ENCODE data around the gene PPARA.

PPARA gene

GRCh38 chr22:46119729-46120419 lies 30.5 kb upstream of the PPARA start:
- no peak for DNase-seq
- H3K27ac Mint-ChIP-seq, result no peak overlapping the region

GRCh38 chr22:46120420-46120737 lies 29.9 kb upstream of the PPARA start:
- Mint-ChIP-seq H3K27ac (no peak overlapping the region), H3K36me3 (no peaks in the 10 kb centered on the region), H3K27me3 (no peaks in the 10 kb centered on the region), H3K4me3 (no peak overlapping the region), H3K4me1 (peaks cover 7 to 12% of the 10 kb centered on the region in 2 donors), H3K9me3 (no peaks in the 10 kb centered on the region)
- DNase-seq, result no peak
- ATAC-seq (replicated peaks), result no peak

More at GRCh38 chr22:46119729-46120419, 30.5 kb upstream of the PPARA start:
- H3K9me3 Mint-ChIP-seq, result no peaks in the 10 kb centered on the region
- H3K36me3 Mint-ChIP-seq, result peaks cover 2 to 3% of the 10 kb centered on the region in 2 donors
- no peaks in the 10 kb centered on the region for H3K27me3 Mint-ChIP-seq
- H3K4me3 Mint-ChIP-seq, result no peak overlapping the region
- no peak for ATAC-seq (replicated peaks)
- H3K4me1 Mint-ChIP-seq, result peaks cover 10 to 17% of the 10 kb centered on the region in 2 donors

- no peak for ATAC-seq (replicated peaks)
- Mint-ChIP-seq H3K36me3 (no peaks in the 10 kb centered on the region), H3K9me3 (no peaks in the 10 kb centered on the region), H3K27me3 (no peaks in the 10 kb centered on the region), H3K27ac (no peak overlapping the region), H3K4me1 (peaks cover 7% of the 10 kb centered on the region in 2 donors), H3K4me3 (no peak overlapping the region)
- no peak for DNase-seq
Observed at GRCh38 chr22:46121079-46121478, 29.2 kb upstream of the PPARA start.

GRCh38 chr22:46121523-46122287 lies 28.6 kb upstream of the PPARA start:
- ATAC-seq (replicated peaks) (no peak), DNase-seq (no peak)
- no peaks in the 10 kb centered on the region for H3K36me3 Mint-ChIP-seq
- no peaks in the 10 kb centered on the region for H3K9me3 Mint-ChIP-seq
- H3K4me1 Mint-ChIP-seq, result peaks cover 3 to 5% of the 10 kb centered on the region in 2 donors
- no peaks in the 10 kb centered on the region for H3K27me3 Mint-ChIP-seq
- H3K27ac Mint-ChIP-seq, result no peak overlapping the region
- no peak overlapping the region for H3K4me3 Mint-ChIP-seq

GRCh38 chr22:46122511-46122971 lies 27.8 kb upstream of the PPARA start:
- Mint-ChIP-seq H3K27ac (no peak overlapping the region), H3K27me3 (no peaks in the 10 kb centered on the region), H3K9me3 (no peaks in the 10 kb centered on the region), H3K4me1 (peaks cover 0 to 3% of the 10 kb centered on the region in 2 donors), H3K4me3 (no peak overlapping the region), H3K36me3 (no peaks in the 10 kb centered on the region)
- DNase-seq (peak; percentile 47), ATAC-seq (replicated peaks) (peak; percentile 83 to 84)

- Mint-ChIP-seq H3K27me3 (no peaks in the 10 kb centered on the region), H3K4me3 (no peak overlapping the region), H3K27ac (no peak overlapping the region), H3K9me3 (no peaks in the 10 kb centered on the region), H3K36me3 (no peaks in the 10 kb centered on the region), H3K4me1 (peaks cover 1 to 3% of the 10 kb centered on the region in 2 donors)
- peak in 1 of 2 donors; percentile 18 for ATAC-seq (replicated peaks)
- DNase-seq, result no peak
Observed at GRCh38 chr22:46122980-46123693, 27.2 kb upstream of the PPARA start.

- Mint-ChIP-seq H3K27me3 (no peaks in the 10 kb centered on the region), H3K36me3 (no peaks in the 10 kb centered on the region), H3K27ac (no peak overlapping the region), H3K4me1 (peaks cover 6 to 8% of the 10 kb centered on the region in 2 donors), H3K4me3 (no peak overlapping the region), H3K9me3 (no peaks in the 10 kb centered on the region)
- DNase-seq (no peak), ATAC-seq (replicated peaks) (no peak)
Observed at GRCh38 chr22:46123694-46124382, 26.5 kb upstream of the PPARA start.

- Mint-ChIP-seq H3K36me3 (no peaks in the 10 kb centered on the region), H3K27ac (no peak overlapping the region), H3K4me3 (no peak overlapping the region), H3K4me1 (peaks cover 12 to 15% of the 10 kb centered on the region in 2 donors), H3K27me3 (no peaks in the 10 kb centered on the region), H3K9me3 (no peaks in the 10 kb centered on the region)
- DNase-seq, result no peak
- ATAC-seq (replicated peaks), result no peak
Observed at GRCh38 chr22:46124383-46125144, 25.8 kb upstream of the PPARA start.

- H3K27me3 Mint-ChIP-seq, result no peaks in the 10 kb centered on the region
- no peaks in the 10 kb centered on the region for H3K9me3 Mint-ChIP-seq
- no peak for DNase-seq
- ATAC-seq (replicated peaks), result no peak
- H3K27ac Mint-ChIP-seq, result no peak overlapping the region
- no peaks in the 10 kb centered on the region for H3K36me3 Mint-ChIP-seq
- H3K4me1 Mint-ChIP-seq, result peaks cover 18 to 23% of the 10 kb centered on the region in 2 donors
- no peak overlapping the region for H3K4me3 Mint-ChIP-seq
Observed at GRCh38 chr22:46125311-46125710, 25.0 kb upstream of the PPARA start.

- Mint-ChIP-seq H3K27me3 (no peaks in the 10 kb centered on the region), H3K4me3 (no peak overlapping the region), H3K27ac (no peak overlapping the region)
Observed at GRCh38 chr22:46125816-46126765, 24.2 kb upstream of the PPARA start.

GRCh38 chr22:46126853-46127385 lies 23.4 kb upstream of the PPARA start:
- Mint-ChIP-seq H3K27ac (no peak overlapping the region), H3K4me1 (peaks cover 27 to 37% of the 10 kb centered on the region in 2 donors), H3K4me3 (no peak overlapping the region), H3K27me3 (no peaks in the 10 kb centered on the region), H3K9me3 (no peaks in the 10 kb centered on the region), H3K36me3 (no peaks in the 10 kb centered on the region)
- ATAC-seq (replicated peaks), result no peak
- DNase-seq, result no peak

More at GRCh38 chr22:46125816-46126765, 24.2 kb upstream of the PPARA start:
- ATAC-seq (replicated peaks), result no peak
- DNase-seq, result no peak
- Mint-ChIP-seq H3K36me3 (no peaks in the 10 kb centered on the region), H3K4me1 (peaks cover 23 to 31% of the 10 kb centered on the region in 2 donors), H3K9me3 (no peaks in the 10 kb centered on the region)

- Mint-ChIP-seq H3K27ac (no peak overlapping the region), H3K4me1 (peaks cover 27 to 37% of the 10 kb centered on the region in 2 donors), H3K36me3 (no peaks in the 10 kb centered on the region), H3K9me3 (no peaks in the 10 kb centered on the region), H3K27me3 (no peaks in the 10 kb centered on the region), H3K4me3 (no peak overlapping the region)
- DNase-seq (no peak), ATAC-seq (replicated peaks) (no peak)
Observed at GRCh38 chr22:46127556-46127955, 22.8 kb upstream of the PPARA start.

All from stimulated activated naive B cell treated with anti-CD40 and anti-IgM and Interleukin-4, amounts not matched to agents 10 μg/mL and 1 μg/mL and 100 μg/mL, for 72 hours (primary cell).